Osteocyte (in vitro differentiated cells): ENCODE data around the gene WDCP. TPM values are rescaled to one million over a fixed set of nuclear protein-coding genes. Genes with fewer than 3 reads are reported as not detected.

Experiments
- DNase-seq: peaks from one replicate; pipeline ENCODE4 v3.0.0; 2021; ENCODE audit warnings: mixed read lengths; ENCODE audit not compliant: unreplicated experiment; ENCODE audit errors: extremely low spot score
- H3K27ac Mint-ChIP-seq: one replicate; pipeline ENCODE4 v1.8.0; 2021; ENCODE audit warnings: mild to moderate bottlenecking, mixed read lengths; ENCODE audit not compliant: unreplicated experiment
- H3K27me3 Mint-ChIP-seq: one replicate; pipeline ENCODE4 v1.8.0; 2021; ENCODE audit warnings: mixed read lengths; ENCODE audit not compliant: unreplicated experiment
- H3K36me3 Mint-ChIP-seq: one replicate; pipeline ENCODE4 v1.8.0; 2021; ENCODE audit warnings: mixed read lengths; ENCODE audit not compliant: unreplicated experiment
- H3K4me1 Mint-ChIP-seq: one replicate; pipeline ENCODE4 v1.8.0; 2021; ENCODE audit warnings: mixed read lengths; ENCODE audit not compliant: unreplicated experiment
- H3K4me3 Mint-ChIP-seq: one replicate; pipeline ENCODE4 v1.8.0; 2021; ENCODE audit warnings: mild to moderate bottlenecking, moderate library complexity, mixed read lengths; ENCODE audit not compliant: unreplicated experiment
- H3K9me3 Mint-ChIP-seq: one replicate; pipeline ENCODE4 v1.8.0; 2021; ENCODE audit warnings: mixed read lengths; ENCODE audit not compliant: unreplicated experiment
- CTCF ChIP-seq: fragments of 200-600 bp; sonication (generic); IDR thresholded peaks from 2 replicates; pipeline ENCODE4 v1.5.0; 2021; ENCODE audit warnings: antibody characterized with exemption, mild to moderate bottlenecking, moderate library complexity
- total RNA-seq: library from RNA; stranded (reverse); gene quantifications from 2 replicates; pipeline ENCODE4 v1.2.1, GENCODE V29; 2021

Gene WDCP
- total RNA-seq, 1 donor from 2014 or later: 9.6 TPM

DNA sequence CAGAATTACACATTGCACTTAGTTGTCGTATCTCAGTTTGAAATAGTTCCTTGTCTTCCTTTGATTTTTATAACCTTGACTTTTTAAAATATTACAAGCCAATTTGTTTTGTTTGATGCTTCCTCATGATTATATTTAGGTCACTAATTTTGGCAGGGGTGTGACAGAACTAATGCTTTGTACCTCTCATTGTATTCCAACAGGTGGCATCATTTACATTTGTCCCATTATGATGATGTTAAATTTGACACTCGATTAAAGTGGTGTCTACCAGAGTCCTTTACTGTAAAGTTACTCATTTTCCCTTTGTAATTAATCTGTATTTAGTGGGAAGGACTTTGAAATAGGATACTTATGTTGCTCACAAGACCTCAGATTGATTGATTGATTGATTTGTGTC, 58.8 kb downstream of the WDCP start:
- H3K27me3 Mint-ChIP-seq: no peaks in the 10 kb centered on the region
- H3K27ac Mint-ChIP-seq: no peak overlapping the region
- no peaks in the 10 kb centered on the region for H3K9me3 Mint-ChIP-seq
- TF ChIP-seq CTCF: peak; percentile 52
- H3K36me3 Mint-ChIP-seq: peaks cover 21% of the 10 kb centered on the region
- DNase-seq: no peak
- H3K4me3 Mint-ChIP-seq: no peak overlapping the region
- H3K4me1 Mint-ChIP-seq: peaks cover 6% of the 10 kb centered on the region

Other genes with a start within 250 kb of the WDCP start
- 23.8 and 27.3 TPM in 2 replicates for gene ATAD2B, start 120.3 kb downstream of the WDCP start, total RNA-seq
- gene UBXN2A, start 106.9 kb downstream of the WDCP start, total RNA-seq: 18.8 and 18.9 TPM in 2 replicates
- not detected in 2 replicates for gene MFSD2B, start 37.3 kb downstream of the WDCP start, total RNA-seq
- 12.6 and 12.7 TPM in 2 replicates for gene FKBP1B, start 2.4 kb upstream of the WDCP start, total RNA-seq
- 89.5 and 91.4 TPM in 2 replicates for gene SF3B6, start 28.9 kb upstream of the WDCP start, total RNA-seq
- gene TP53I3, start 37.4 kb upstream of the WDCP start, total RNA-seq: 44.4 and 45.9 TPM in 2 replicates
- gene PFN4, start 75.9 kb upstream of the WDCP start, total RNA-seq: 1.4 and 1.9 TPM in 2 replicates
- gene FAM228B, start 76.1 kb upstream of the WDCP start, total RNA-seq: 19.5 and 22.5 TPM in 2 replicates
- 0.32 TPM in 1 of 2 replicates, not detected in the other for gene FAM228A, start 127.7 kb upstream of the WDCP start, total RNA-seq